COLO668 (cell line): ENCODE results near the gene NMRK2.

Source experiments
- DNase-seq: peaks from one replicate; lab custom pipeline; 2025; ENCODE audit not compliant: unreplicated experiment; lab: John Stamatoyannopoulos, UW

NMRK2 gene

DNA sequence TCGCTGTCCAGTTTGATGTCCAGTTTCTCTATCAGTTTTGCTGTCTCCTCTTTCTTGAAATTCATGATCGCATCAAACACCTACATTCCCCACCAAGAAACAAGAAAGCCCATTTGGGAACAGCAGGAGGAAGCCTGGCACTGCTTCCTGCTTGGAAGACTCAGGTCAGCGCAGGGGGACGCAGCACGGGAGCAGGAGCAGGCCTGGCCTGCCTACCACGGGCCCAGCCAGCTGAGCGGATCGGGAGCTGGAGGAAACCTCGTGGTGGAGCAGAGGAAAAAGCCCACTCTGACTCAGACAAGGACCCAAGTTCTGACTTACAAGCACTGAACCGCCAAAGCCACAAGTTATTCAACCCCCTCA is 48.5 kb downstream of the NMRK2 start:
- no peak for DNase-seq

DNA sequence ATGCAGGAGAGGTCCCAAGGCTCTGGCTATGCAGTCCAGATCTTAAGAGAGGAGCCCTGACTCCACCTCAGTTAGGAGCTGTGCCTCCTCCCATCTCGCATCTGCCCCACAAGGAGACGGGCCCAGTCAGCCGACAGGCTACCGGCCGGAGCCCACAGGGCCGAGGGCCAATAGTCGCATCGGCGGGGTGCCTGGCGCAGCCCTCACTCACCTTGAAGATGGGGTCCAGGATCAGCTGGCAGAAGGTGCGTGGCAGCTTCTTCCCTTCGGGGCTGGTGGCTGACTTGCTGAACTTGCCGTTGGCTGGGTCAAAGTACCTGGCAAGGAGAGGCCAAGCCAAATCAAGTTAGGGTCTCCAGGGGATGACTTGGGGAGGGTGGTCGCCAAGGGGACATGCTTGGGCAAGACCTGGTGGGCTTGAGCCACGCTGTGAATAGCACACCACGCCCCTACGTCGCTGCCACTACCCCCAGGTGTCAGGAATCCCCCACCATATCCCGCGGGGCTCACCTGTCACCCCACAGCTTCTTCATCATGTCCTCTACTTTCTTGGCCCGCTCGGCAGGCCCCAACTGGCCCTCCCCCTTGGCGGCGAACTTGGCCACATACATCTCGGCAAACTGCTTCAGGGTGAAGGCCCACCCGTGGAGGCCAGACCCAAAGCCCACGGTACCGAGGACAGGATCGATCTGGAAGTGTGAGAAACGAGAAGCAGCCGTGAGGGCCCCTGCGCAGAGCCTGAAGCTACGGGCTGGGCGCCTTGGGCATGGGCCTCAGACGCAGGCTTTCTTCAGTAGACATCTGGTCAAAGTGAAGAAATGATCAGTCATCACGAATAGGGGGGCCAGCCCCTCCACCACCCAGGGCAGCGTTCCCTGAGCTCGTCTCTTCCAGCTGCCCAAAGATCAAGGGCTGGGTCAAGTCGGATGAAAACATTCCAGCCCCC is 49.1 kb downstream of the NMRK2 start:
- DNase-seq, result no peak

- DNase-seq, result peak; percentile 51
Measured at GRCh38 chr19:3982701-3983541, 50.1 kb downstream of the NMRK2 start.

DNA sequence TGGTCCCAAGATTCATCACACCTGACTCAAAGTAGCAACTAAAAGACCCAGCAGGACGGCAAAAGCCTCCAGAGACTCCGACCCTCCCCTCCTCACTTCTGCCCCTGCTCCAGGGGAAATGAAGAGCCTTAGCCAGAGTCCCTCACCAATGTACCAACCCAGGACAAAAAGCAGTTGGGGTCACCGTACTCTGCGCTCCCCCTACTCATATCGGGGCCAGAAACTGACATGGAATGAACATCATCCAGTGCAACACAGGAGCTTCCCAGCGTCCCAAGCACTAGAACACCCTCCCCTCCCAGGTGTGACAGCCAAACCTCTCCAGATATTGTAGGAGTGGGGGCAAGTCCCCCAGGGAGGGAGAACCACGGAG is 50.7 kb downstream of the NMRK2 start:
- no peak for DNase-seq

GRCh38 chr19:3983936-3984583 is 51.2 kb downstream of the NMRK2 start:
- DNase-seq, result peak; percentile 71

DNA sequence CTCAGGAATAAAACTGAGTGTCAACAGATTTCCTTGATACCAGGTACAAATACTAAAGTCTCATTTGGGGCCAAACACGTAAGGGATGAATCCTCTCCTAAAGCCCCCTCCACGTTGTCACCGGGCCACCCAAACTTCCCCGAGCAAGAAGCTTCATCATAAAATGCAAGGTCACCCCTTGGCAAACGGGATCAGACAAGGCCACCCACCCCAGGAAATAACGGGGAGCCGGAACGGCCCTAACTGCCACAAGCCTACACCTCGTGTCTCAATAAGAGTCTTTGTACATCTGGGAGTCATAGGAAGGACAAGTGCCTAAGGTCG is 51.7 kb downstream of the NMRK2 start:
- DNase-seq, result no peak

DNA sequence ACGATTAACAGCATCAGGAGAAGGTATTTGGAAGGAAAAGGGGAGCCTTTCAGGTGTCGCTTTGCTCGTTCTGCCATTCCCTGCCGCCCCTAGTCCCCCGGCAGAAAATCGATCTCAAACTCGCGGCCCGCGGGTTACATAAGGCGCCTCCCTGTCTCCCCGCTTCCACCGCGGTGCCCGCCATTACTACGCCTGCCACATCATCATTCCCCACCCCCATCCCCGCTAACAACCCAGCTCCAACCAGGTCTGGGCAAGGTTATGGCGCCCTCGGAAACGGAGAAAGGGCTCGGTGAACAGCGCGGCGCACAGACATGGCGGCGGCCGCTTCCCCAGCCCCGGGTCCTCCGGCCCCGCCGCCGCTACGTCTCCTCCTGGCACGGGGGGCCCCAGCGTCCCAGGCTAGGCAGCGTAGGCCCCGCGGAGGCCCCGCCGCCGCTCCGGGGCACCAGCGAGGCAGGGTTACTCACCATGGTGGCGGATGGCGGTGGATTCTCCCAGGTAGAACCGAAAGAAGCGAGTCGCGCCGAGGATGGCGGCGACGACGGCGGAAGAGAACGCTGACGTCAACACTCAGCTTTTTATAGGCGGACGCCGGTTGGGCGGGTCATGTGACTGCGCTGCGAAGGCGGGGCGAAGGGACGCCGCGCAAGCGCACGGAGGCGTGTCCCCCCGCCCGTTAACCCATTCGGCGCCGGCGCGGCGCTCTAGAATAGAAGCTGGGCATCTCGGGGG is 52.2 kb downstream of the NMRK2 start, which contains the start of gene EEF2:
TSS of gene EEF2 (minus strand) at position 556 of the 735 bp plus-strand sequence. CDS start at position 473, 83 bp downstream.
- DNase-seq, result peak; percentile 93

- no peak for DNase-seq
Measured at GRCh38 chr19:3985643-3986259, 52.9 kb downstream of the NMRK2 start.

DNA sequence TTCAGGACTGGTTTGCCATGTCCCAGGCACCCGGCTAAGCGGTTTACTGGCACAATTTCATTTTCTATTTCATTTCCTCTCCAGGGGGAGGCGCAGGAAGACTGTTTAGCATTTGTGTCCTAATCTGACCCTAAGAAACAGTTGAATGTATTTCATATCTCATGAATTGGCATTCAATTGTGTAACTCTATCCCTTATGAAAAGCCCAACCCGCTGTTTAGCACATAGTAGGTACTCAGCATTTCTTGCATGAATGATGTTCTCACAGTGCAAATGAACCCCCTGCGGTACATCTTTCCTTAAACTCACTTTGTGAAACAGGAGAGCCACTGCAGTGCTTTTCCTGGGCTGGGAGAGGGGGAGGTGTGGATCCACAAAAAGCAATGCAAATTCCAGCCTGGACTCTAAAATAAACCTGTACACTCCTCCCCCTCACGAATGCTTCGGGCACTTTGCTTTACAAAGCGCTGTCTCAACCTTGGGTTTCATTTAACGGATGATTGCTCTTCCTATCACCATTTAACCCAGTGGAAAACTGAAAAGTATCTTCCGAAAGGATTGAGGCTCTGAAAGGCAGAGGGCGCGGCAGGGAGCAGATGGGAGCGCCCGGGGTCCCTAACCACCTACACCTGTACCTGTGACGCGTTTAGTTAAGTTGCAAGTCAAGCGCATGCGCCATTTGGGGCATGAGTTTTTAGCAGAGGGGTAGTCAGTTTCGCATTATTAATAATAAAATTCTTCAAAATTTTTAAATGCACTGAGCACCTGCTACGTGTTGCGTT is 53.6 kb downstream of the NMRK2 start:
- DNase-seq, result peak; percentile 80

GRCh38 chr19:3987619-3988371 is 54.9 kb downstream of the NMRK2 start:
- DNase-seq, result peak; percentile 88

DNA sequence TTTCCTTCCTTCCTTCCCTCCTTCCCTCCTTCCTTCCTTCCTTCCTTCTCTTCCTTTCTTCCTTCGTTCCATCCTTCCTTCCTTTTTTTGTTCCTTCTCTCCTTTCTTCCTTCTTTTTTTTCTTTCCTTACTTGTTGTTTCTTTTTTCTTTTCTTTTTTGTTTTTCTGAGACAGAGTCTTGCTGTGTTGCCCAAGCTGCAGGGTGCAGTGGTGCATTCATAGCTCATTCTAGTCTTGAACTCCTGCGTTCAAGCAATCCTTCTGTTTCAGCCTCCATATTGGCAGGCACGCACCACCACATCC is 57.9 kb downstream of the NMRK2 start:
- no peak for DNase-seq
